ENCODE data around the gene PEX26.
"Not testable (repeated sequence)": the region's sequence is repeated elsewhere in the genome, so short reads cannot be mapped to it uniquely, and the experiment has no call there.

PEX26 gene

DNA sequence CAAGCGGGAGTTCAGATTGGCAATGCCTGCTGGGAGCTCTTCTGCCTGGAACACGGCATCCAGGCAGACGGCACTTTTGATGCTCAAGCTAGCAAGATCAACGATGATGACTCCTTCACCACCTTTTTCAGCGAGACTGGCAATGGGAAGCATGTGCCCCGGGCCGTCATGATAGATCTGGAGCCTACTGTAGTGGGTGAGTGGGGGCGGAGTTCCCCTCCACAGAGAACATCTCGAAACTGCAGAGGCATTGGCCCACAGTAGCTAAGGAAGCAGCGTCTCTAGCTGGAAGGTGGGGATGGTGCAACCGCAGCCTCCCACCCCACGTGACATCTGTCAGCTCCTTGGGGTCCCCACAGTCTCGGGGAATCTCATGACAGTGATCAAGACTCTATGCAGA lies 43.7 kb downstream of the PEX26 start:
- DNase-seq = no peak

DNA sequence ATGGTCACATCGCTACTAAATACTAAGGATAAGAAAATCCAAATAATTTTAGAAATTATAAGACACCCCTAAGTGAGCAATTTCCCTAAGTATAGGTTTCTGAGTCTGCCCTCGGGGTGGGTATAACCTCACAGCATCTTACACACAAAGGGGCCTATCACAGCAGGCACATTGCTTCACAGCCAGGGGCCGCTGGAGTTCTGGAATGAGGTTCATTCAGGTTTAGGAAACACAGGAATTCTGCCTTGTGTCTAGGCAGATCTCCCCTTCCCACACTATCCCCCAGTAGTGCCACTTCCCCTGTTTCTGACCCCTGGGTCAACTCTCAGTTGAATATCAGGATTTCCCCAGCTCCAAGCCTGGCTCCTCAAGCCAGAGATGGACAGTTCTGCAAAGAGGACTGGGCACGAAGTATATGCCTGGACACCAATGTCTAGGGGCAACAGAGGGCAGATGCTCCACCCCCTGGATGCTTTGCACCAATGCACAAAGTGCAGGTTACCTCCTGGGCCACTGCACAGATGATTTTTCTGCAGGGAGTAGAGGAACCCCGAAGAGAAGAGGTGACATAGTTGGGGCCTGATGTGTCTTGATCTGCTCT lies 44.3 kb downstream of the PEX26 start:
- no peak for DNase-seq

DNA sequence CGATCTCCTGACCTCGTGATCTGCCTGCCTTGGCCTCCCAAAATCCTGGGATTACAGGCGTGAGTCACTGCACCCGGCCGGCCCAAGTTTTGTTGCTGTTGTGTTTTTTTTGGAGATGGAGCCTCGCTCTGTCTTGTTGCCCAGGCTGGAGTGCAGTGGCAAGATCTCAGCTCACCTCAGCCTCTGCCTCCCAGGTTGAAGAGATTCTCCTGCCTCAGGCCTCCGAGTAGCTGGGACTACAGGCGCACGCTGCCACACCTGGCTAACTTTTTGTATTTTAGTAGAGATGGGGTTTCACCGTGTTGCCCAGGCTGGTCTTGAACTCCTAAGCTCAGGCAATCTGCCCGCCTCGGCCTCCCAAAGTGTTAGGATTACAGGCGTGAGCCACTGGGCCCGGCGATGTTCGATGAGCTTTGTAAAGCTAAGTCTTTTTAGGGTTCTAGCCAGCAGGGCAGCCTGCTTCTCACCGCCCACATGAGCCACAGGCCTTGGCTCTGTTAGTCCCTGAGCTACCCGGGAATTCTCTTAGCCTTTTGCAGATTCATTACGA lies 45.8 kb downstream of the PEX26 start:
- not testable (repeated sequence) for DNase-seq

DNA sequence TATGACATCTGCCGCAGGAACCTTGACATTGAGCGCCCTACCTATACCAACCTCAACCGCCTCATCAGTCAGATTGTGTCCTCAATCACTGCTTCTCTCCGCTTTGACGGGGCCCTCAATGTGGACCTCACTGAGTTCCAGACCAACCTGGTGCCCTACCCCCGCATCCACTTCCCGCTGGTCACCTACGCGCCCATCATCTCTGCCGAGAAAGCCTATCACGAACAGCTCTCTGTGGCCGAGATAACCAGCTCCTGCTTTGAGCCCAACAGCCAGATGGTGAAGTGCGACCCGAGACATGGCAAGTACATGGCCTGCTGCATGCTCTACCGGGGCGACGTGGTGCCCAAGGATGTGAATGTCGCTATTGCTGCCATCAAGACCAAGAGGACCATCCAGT lies 48.8 kb downstream of the PEX26 start:
- DNase-seq = no peak

DNA sequence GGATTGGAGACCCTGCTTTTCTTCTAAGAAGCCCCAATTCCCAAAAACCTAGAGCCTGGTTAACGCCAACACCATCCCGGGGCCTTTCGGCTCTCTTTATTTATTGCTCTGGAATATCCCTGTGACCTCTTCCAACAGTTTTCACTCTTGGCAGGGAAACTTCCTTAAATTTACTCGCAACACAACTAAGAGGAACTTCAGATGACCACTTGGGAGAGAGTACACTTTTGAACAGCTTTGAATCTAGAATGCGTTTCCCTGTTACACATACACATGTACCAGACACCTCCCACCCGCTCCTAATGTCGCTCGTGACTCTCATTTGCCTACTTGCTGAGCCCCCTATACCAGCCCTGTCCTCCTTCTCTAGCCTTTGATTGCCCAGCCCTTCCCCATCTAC lies 52.2 kb downstream of the PEX26 start:
- DNase-seq = no peak

DNA sequence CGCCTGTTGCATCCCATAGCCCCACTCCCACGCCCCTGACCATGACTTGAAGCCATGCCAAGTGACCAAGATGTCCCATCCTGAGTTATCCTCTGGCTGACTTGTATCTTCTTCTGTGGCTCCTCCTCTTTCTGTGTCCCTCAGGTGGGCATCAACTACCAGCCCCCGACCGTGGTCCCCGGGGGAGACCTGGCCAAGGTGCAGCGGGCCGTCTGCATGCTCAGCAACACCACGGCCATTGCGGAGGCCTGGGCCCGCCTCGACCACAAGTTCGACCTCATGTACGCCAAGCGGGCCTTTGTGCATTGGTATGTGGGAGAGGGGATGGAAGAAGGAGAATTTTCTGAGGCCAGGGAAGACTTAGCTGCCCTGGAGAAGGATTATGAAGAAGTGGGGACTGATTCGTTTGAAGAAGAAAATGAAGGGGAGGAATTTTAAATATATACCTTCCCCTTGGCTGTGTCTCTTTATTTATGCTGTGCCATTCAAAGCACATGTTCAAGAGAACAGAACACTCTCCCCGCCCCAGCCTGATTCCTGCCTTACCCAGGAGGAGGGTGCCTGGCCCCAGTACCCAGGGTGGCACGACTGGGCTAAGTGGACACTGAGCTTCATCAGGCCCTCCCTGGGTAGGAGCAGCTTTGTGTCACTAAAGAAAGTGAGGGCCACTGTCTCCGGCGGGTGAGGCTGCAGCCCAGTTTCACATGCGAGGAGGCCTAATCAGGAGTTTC lies 53.1 kb downstream of the PEX26 start:
- no peak for DNase-seq

DNA sequence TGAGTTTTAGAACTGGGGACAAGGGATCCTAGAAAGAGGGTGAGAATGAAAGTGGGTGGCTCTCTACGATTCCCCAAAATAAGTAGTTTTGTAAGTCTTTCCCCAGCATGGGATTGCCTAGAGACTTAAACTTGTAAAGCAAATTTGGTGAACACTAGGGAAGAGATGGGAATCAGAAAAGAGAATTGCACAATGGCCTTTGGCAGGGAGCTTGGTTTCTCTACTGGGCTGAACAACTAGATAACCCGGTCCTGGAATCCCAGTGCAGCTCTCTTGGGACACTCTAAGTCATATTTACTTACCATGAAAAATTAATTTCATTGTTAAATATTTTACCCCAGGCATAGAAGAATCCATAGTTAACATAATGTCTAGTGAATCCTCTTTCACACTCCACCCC lies 55.7 kb downstream of the PEX26 start:
- DNase-seq = no peak

DNA sequence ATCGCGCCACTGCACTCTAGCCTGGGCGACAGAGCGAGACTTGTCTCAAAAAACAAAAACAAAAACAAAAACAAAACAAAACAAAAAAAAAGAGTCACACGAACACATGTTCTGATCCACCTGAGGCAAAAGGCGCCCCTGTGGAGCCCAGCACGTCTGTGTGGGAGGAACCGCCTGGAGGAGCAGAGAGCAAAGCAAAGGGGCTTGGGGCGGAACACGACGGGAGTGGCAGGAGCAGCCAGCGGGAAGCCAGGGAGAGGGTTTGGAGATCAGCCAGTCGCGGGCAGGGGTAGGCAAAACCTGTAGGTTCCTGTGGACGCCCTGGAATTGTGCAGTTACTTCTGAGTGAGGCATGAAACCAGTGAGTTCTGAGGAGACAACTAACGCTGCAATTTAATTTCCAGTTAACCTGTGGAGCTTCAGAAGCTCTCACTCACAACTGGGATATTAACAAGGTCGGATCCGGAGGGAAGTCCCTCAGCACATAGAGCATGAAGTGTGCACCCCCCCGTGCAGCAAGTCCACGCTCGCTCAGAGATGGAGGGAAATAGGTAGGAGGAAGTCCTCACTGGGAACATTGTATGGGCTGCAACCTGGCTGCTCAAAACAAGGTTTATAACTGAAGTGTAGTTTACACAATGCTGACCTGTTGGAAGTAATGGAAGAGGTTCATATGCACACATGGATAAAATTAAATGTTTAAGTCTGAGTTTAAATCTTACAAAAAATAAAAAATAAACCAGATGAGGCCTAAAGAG lies 59.0 kb downstream of the PEX26 start:
- DNase-seq = no peak

DNA sequence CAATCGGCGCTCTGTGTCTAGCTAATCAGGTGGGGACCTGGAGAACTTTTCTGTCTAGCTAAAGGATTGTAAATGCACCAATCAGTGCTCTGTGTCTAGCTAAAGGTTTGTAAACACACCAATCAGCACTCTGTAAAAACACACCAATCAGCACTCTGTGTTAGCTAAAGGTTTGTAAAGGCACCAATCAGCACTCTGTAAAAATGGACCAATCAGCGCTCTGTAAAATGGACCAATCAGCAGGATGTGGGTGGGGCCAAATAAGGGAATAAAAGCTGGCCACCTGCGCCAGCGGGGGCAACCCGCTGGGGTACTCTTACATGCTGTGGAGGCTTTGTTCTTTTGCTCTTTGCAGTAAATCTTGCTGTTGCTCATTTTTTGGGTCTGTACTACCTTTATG lies 63.2 kb downstream of the PEX26 start:
- DNase-seq = not testable (repeated sequence)

DNA sequence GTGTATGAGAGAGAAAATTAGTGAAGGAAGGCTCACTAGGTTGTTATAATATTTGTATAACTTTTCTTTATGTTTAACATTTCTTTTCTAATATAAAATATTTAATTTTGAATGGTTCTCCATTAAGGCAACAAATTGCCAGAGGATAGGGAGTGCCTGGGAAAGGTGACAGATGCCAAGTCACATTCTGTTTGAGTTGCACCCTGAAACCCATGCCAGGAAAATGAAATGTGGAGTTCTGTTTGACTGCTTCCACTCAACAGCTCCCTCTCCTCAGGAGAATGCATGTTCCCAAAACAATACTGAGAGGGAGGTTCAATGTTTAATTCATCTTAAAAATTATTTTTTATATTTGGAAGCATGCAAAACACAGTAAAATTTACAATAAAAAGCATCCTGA lies 66.3 kb downstream of the PEX26 start:
- DNase-seq = no peak

DNA sequence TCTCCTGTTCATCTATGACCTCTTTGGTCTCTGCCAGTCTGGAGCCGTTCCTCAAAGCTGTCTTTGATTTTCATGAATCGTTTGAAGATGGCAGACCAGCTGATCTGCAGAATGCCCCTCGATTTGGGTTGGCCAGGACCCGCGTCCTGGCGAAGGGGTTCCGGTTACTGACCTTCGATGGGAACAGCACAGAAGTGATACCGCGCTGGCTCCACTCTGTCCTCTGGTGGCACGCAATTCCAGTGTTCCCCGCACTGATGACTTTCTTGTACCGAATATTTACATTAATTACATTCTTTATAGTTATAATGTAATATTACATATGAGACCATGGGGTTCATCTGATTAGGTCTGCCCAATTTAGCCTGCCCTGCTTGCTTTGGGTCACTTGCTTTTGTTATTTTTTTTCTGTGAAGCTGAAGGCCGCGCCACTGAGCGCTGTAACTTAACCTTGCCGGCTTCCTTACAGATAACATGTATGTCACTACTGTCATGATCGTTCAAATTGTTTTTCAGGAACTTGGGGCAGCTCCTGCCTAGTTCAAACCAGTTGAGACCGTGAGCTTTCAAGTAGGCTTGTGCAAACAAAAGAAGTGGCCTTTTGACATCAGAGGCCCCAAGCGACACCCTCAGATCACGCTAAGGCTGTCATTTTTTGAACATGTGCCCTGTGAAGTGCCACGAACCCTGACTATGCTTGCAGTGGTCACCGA lies 68.0 kb downstream of the PEX26 start:
- DNase-seq = no peak

DNA sequence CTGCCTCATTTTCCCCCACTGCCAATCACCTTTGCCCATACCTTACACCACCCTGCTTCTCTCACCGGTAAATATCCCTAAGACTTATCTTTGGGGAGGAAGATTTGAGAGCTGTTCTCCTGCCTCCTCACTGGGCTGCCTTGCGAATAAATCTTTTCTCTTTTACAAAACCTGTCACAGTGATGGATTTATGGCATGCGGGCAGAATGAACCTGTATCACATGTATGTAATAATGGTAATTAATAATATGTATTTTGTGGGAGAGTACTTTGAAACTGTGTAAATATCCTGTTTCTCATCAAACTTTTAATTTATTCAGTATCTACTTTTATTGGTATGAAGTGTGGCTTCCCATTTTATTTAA lies 68.6 kb downstream of the PEX26 start:
- DNase-seq = no peak

DNA sequence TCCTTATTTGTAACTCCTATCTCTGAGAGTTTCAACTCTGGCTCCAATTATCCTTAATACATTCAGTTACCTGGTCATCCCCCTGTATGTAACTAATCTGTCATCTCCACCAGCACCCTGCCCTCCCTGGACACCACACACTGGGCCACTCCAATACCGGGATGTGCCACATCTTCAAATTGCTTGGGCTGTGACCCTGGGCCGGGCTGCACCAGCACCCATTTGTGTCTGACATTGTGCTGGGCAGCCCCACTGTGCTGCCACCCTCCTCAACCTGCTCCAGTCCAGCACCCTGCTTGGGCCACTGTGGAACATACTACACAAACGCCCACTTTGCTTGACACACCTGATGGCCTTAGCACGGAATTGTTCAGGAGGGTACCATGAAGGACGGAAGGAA lies 70.0 kb downstream of the PEX26 start:
- DNase-seq = no peak

DNA sequence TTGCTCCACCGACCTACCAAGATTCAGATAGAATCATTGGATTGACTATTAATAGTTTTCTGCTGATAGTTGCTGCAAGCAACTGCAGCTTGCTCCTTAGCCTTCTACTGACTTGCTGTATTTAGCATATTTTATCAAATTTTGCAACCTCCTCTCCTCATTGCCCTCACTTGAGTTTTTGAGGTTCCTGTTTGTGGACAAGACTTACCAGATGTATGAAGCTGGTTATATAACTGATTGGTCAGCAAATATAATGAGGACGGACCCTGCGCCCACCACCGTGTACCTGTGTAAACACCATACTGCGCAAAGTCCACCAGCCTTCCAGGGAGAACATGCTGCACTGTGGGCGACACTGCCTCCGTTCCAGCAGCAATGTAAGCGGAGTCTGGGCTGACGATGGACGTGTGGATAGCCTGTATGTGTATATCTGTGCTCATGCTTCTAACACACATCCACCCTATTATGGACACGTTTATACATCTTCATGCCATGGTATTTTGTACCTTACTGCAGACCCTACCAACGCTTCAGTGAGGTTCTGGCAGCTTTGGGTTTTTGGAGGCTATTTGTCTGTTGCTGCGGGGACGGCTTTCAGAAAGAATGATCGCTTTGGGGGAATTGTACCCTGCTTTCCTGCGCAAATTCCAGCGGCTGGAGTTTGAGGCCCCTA lies 70.6 kb downstream of the PEX26 start:
- DNase-seq = no peak

DNA sequence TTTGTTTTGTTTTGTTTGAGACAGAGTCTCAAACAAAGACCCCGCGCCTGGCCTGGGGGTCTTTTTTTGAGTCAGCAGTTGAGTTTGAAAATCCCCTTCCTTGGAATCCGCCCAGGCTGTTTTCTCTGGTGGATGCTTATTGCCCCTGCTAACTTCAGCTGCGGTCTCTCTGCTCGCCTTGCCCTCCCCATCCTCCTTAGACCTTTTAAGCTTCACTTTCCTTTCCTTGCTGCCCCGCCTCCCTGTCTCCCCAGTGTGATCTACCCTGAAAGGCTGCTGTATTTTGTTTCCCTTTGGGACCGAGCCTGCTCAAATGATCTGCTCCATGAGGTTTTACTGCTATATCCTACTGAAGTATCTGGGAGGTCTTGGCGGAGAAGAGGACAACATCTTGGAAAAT lies 74.7 kb downstream of the PEX26 start:
- DNase-seq = peak; percentile 56

DNA sequence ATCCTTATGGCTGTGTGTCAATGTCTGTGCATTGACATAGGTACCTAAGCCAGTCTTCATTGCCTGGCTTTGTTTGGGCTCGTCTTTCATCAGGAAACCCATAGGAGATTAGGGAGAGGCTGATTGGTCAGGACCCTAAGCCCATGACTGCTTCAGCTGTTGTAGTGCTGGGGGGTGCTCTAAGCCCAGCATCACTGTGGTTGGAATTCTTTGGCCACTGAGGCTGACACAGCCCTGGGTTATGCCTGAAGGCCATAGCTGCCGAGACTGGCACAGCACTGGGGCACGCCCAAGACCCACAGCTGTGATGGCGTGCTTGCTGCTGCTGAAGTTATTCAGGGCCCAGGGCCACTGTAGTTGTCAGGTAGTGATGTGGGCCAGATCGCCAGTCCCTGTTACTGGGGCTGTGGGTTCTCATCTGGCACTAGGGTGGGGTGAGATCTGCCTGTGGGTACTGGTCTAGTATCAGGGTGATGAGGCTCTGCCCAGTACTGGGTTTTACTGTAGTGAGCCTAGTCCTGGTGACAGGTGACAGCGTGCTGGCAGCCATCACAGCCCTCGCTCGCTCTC lies 77.1 kb downstream of the PEX26 start:
- no peak for DNase-seq

Measured in activated CD8-positive, alpha-beta memory T cell treated with anti-CD3 and anti-CD28 coated beads, Interleukin-2, amount 50 U/mL, for 48 hours (primary cell).